Liver (tissue), 9 donors: ENCODE data around the gene GPAT3. TPM values are rescaled to one million over a fixed set of nuclear protein-coding genes. Genes with fewer than 3 reads are reported as not detected.

Experiments used
- DNase-seq: peaks from one replicate; pipeline ENCODE4 v3.0.0-alpha.2; 2017; ENCODE audit warnings: low spot score
- H3K27ac ChIP-seq, 2 donors: one replicate each; pipeline ENCODE4 v1.7.0; 2013; ENCODE audit warnings: inconsistent platforms in 2 of 2, low read length in 2 of 2, control low read depth in 1 of 2, low read depth in 1 of 2, mild to moderate bottlenecking in 1 of 2
- H3K27me3 ChIP-seq, 4 donors: one replicate each; pipeline versions ENCODE4 v1.6.1 to v1.7.0; 2013; ENCODE audit warnings: low read length in 3 of 4, inconsistent platforms in 1 of 4, mild to moderate bottlenecking in 1 of 4, moderate library complexity in 1 of 4; ENCODE audit not compliant: control insufficient read depth in 4 of 4, insufficient read depth in 4 of 4
- H3K36me3 ChIP-seq, 4 donors: one replicate each; pipeline versions ENCODE4 v1.6.1 to v1.7.0; 2013; ENCODE audit warnings: low read length in 3 of 4, mild to moderate bottlenecking in 3 of 4, low read depth in 1 of 4, moderate library complexity in 1 of 4; ENCODE audit not compliant: control insufficient read depth in 4 of 4, insufficient read depth in 3 of 4
- H3K4me1 ChIP-seq, 4 donors: one replicate each; pipeline versions ENCODE4 v1.6.1 to v1.7.0; 2013; ENCODE audit warnings: low read length in 3 of 4, mild to moderate bottlenecking in 3 of 4, moderate library complexity in 1 of 4; ENCODE audit not compliant: control insufficient read depth in 4 of 4, insufficient read depth in 4 of 4
- H3K4me3 ChIP-seq, 3 donors: one replicate each; pipeline versions ENCODE4 v1.6.1 to v1.7.0; 2013; ENCODE audit warnings: low read length in 3 of 3, control low read depth in 1 of 3, low read depth in 1 of 3, mild to moderate bottlenecking in 1 of 3
- H3K9ac ChIP-seq, 2 donors: one replicate each; pipeline ENCODE4 v1.7.0; 2013; ENCODE audit warnings: low read length in 2 of 2, mild to moderate bottlenecking in 2 of 2, moderate library complexity in 2 of 2, control low read depth in 1 of 2, low read depth in 1 of 2
- H3K9me3 ChIP-seq, 4 donors: one replicate each; pipeline versions ENCODE4 v1.6.1 to v1.7.0; 2013; ENCODE audit warnings: low read length in 3 of 4; ENCODE audit not compliant: control insufficient read depth in 4 of 4
- CTCF ChIP-seq: fragments of 150-350 bp; IDR thresholded peaks from 2 replicates; pipeline ENCODE4 v1.5.1; 2017; ENCODE audit warnings: improper control_type of control experiment, low read depth, low read length; ENCODE audit not compliant: missing input control
- EGR1 ChIP-seq, 2 donors: IDR thresholded peaks; 2 replicates each; pipeline ENCODE4 v1.6.1; 2016 to 2018; ENCODE audit warnings: antibody characterized with exemption in 2 of 2, low read depth in 2 of 2
- FOXA1 ChIP-seq: IDR thresholded peaks from 2 replicates; pipeline ENCODE4 v1.6.1; 2016; ENCODE audit warnings: antibody characterized with exemption
- FOXA2 ChIP-seq: IDR thresholded peaks from 2 replicates; pipeline ENCODE4 v1.6.1; 2016; ENCODE audit warnings: antibody characterized with exemption
- GABPA ChIP-seq, 2 donors: IDR thresholded peaks in 1 of 2; conservative IDR thresholded peaks in 1 of 2; 2 replicates each; pipeline ENCODE4 v1.6.1; 2016; ENCODE audit warnings: antibody characterized with exemption in 2 of 2, mild to moderate bottlenecking in 1 of 2, moderate library complexity in 1 of 2
- HNF4A ChIP-seq, 2 donors: conservative IDR thresholded peaks; 2 replicates each; pipeline ENCODE4 v1.6.1; 2016; ENCODE audit warnings: antibody characterized with exemption in 2 of 2, mild to moderate bottlenecking in 2 of 2
- HNF4G ChIP-seq: IDR thresholded peaks from 2 replicates; pipeline ENCODE4 v1.6.1; 2016; ENCODE audit warnings: antibody characterized with exemption
- JUND ChIP-seq, 2 donors: IDR thresholded peaks; 2 replicates each; pipeline ENCODE4 v1.6.1; 2016; ENCODE audit warnings: antibody characterized with exemption in 2 of 2
- MAX ChIP-seq: IDR thresholded peaks from 2 replicates; pipeline ENCODE4 v1.6.1; 2016; ENCODE audit warnings: antibody characterized with exemption
- NR2F2 ChIP-seq: IDR thresholded peaks from 2 replicates; pipeline ENCODE4 v1.6.1; 2016; ENCODE audit warnings: antibody characterized with exemption
- RAD21 ChIP-seq, 2 donors: IDR thresholded peaks; 2 replicates each; pipeline ENCODE4 v1.6.1; 2016; ENCODE audit warnings: antibody characterized with exemption in 2 of 2, mild to moderate bottlenecking in 2 of 2
- RXRA ChIP-seq, 2 donors: IDR thresholded peaks; 2 replicates each; pipeline ENCODE4 v1.6.1; 2017 to 2018; ENCODE audit warnings: antibody characterized with exemption in 2 of 2, mild to moderate bottlenecking in 1 of 2
- SP1 ChIP-seq: IDR thresholded peaks from 2 replicates; pipeline ENCODE4 v1.6.1; 2018; ENCODE audit warnings: antibody characterized with exemption, mild to moderate bottlenecking
- TAF1 ChIP-seq: conservative IDR thresholded peaks from 2 replicates; pipeline ENCODE4 v1.6.1; 2016; ENCODE audit warnings: antibody characterized with exemption, mild to moderate bottlenecking
- YY1 ChIP-seq: IDR thresholded peaks from 2 replicates; pipeline ENCODE4 v1.6.1; 2016; ENCODE audit warnings: antibody characterized with exemption, mild to moderate bottlenecking
- ZBTB33 ChIP-seq: IDR thresholded peaks from 2 replicates; pipeline ENCODE4 v1.6.1; 2016; ENCODE audit warnings: antibody characterized with exemption
- WGBS: extraction: QIAGEN DNeasy Blood & Tissue Kit; methylation state at CpG from one replicate; pipeline ENCODE4 v1.1.7; 2013; 5-methylcytosine and 5-hydroxymethylcytosine counted together
- polyA plus RNA-seq, 2 donors: library from polyadenylated mRNA; stranded (reverse) in 1 of 2; unstranded in 1 of 2; fragments of 200-250 nt in 1 of 2; fragments of >200 nt in 1 of 2; fragmentation: Nextera tagmentation in 1 of 2; extraction: Ambion mirVana in 1 of 2; gene quantifications; one replicate each; pipeline versions ENCODE4 v1.2.1 to v1.2.3, GENCODE V29; 2013 to 2015
- total RNA-seq, 2 donors: library from RNA; depleted of rRNA; stranded (reverse); fragments of >200 nt; gene quantifications; one replicate each; pipeline ENCODE4 v1.2.3, GENCODE V29; 2014
- TF ChIP-seq, protein P1 (sequence below): IDR thresholded peaks from 2 replicates; pipeline ENCODE4 v1.6.1; 2016; ENCODE audit warnings: antibody characterized with exemption, mild to moderate bottlenecking
- TF ChIP-seq, protein P2 (sequence below): IDR thresholded peaks from 2 replicates; pipeline ENCODE4 v1.6.1; 2016; ENCODE audit warnings: antibody characterized with exemption
- donor health status: healthy.
- donor health status: healthy.
- donor health status: healthy.
- donor health status: healthy.
- donor health status: healthy.

GPAT3 gene
- total and polyA plus RNA-seq, 4 donors, result 1.8 to 6.2 (median 4.5) TPM

- WGBS, result 82% methylated on average over 3 of the region's 3 CpGs
- DNase-seq, result no peak
- Histone ChIP-seq H3K27ac (no peak overlapping the region), H3K27me3 (no peaks in the 10 kb centered on the region), H3K36me3 (peaks cover 0 to 2% (median 0%) of the 10 kb centered on the region in 4 donors), H3K4me1 (peaks cover 0 to 10% (median 4%) of the 10 kb centered on the region in 4 donors), H3K9ac (no peak overlapping the region), H3K4me3 (no peak overlapping the region), H3K9me3 (no peaks in the 10 kb centered on the region)
- no peak for TF ChIP-seq FOXA2
- no peak for TF ChIP-seq MAX
- TF ChIP-seq TAF1, result no peak
- no peak for TF ChIP-seq YY1
- TF ChIP-seq EGR1 (IDR thresholded peaks at IDR 0.05; ENCODE audit: low read depth in 2 of 2), result no peak
- peak in 1 of 2 donors; percentile 20 for TF ChIP-seq RAD21 (IDR thresholded peaks at IDR 0.05)
- no peak for TF ChIP-seq JUND (IDR thresholded peaks at IDR 0.05)
- no peak for TF ChIP-seq NR2F2
- TF ChIP-seq FOXA1, result no peak
- TF ChIP-seq, protein P1, sequence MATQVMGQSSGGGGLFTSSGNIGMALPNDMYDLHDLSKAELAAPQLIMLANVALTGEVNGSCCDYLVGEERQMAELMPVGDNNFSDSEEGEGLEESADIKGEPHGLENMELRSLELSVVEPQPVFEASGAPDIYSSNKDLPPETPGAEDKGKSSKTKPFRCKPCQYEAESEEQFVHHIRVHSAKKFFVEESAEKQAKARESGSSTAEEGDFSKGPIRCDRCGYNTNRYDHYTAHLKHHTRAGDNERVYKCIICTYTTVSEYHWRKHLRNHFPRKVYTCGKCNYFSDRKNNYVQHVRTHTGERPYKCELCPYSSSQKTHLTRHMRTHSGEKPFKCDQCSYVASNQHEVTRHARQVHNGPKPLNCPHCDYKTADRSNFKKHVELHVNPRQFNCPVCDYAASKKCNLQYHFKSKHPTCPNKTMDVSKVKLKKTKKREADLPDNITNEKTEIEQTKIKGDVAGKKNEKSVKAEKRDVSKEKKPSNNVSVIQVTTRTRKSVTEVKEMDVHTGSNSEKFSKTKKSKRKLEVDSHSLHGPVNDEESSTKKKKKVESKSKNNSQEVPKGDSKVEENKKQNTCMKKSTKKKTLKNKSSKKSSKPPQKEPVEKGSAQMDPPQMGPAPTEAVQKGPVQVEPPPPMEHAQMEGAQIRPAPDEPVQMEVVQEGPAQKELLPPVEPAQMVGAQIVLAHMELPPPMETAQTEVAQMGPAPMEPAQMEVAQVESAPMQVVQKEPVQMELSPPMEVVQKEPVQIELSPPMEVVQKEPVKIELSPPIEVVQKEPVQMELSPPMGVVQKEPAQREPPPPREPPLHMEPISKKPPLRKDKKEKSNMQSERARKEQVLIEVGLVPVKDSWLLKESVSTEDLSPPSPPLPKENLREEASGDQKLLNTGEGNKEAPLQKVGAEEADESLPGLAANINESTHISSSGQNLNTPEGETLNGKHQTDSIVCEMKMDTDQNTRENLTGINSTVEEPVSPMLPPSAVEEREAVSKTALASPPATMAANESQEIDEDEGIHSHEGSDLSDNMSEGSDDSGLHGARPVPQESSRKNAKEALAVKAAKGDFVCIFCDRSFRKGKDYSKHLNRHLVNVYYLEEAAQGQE, result no peak
- peak; percentile 73 to 85 for TF ChIP-seq RXRA (IDR thresholded peaks at IDR 0.05)
- TF ChIP-seq GABPA (IDR thresholded peaks at IDR 0.05 in 1 of 2, conservative IDR thresholded peaks at IDR 0.05 in 1 of 2), result no peak
- TF ChIP-seq SP1, result peak; percentile 48
- no peak for TF ChIP-seq HNF4G
- TF ChIP-seq ZBTB33, result no peak
- TF ChIP-seq CTCF, result no peak
- peak; percentile 44 to 67 for TF ChIP-seq HNF4A (conservative IDR thresholded peaks at IDR 0.05)
- TF ChIP-seq, protein P2, sequence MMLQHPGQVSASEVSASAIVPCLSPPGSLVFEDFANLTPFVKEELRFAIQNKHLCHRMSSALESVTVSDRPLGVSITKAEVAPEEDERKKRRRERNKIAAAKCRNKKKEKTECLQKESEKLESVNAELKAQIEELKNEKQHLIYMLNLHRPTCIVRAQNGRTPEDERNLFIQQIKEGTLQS, result peak; percentile 91
Measured at GRCh38 chr4:83546786-83547185, 10.9 kb downstream of the GPAT3 start.
